Naive B cell (primary cell): ENCODE measurements around the gene ZBTB47. TPM values are rescaled to one million over a fixed set of nuclear protein-coding genes. Genes with fewer than 3 reads are reported as not detected.

Experiments
- ATAC-seq, 2 donors: fragments of 150-1000 bp; cut with Tn5 transposase; 2 replicates each; pipeline ENCODE4 v1.10.0; 2021; ENCODE audit warnings: low read depth in 2 of 2, mild to moderate bottlenecking in 2 of 2, moderate library complexity in 2 of 2
- DNase-seq: peaks from one replicate; pipeline ENCODE4 v3.0.0; 2022
- H3K27ac Mint-ChIP-seq, 6 donors: one replicate each; pipeline ENCODE4 v1.8.0; 2020 to 2022; ENCODE audit warnings: mild to moderate bottlenecking in 6 of 6, mixed read lengths in 6 of 6, moderate library complexity in 5 of 6, inconsistent platforms in 2 of 6
- H3K27me3 Mint-ChIP-seq, 3 donors: one replicate each; pipeline ENCODE4 v1.8.0; 2021 to 2022; ENCODE audit warnings: mixed read lengths in 3 of 3, mild to moderate bottlenecking in 1 of 3
- H3K36me3 Mint-ChIP-seq, 2 donors: one replicate each; pipeline ENCODE4 v1.8.0; 2020 to 2022; ENCODE audit warnings: mixed read lengths in 2 of 2, inconsistent platforms in 1 of 2, mild to moderate bottlenecking in 1 of 2
- H3K4me1 Mint-ChIP-seq, 3 donors: one replicate each; pipeline ENCODE4 v1.8.0; 2020 to 2022; ENCODE audit warnings: mixed read lengths in 3 of 3, inconsistent platforms in 1 of 3, mild to moderate bottlenecking in 1 of 3, moderate library complexity in 1 of 3
- H3K4me3 Mint-ChIP-seq, 8 donors: one replicate each; pipeline ENCODE4 v1.8.0; 2020 to 2022; ENCODE audit warnings: mild to moderate bottlenecking in 8 of 8, mixed read lengths in 8 of 8, moderate library complexity in 8 of 8, inconsistent platforms in 2 of 8
- H3K9me3 Mint-ChIP-seq, 7 donors: one replicate each; pipeline ENCODE4 v1.8.0; 2020 to 2022; ENCODE audit warnings: mixed read lengths in 7 of 7, mild to moderate bottlenecking in 5 of 7, inconsistent platforms in 2 of 7, moderate library complexity in 1 of 7
- polyA plus RNA-seq, 6 donors: library from polyadenylated mRNA; unstranded; fragments of 300-500 nt; fragmentation: Illumina TruSeq; gene quantifications; one replicate each; pipeline ENCODE4 v1.2.3, GENCODE V29; 2021; ENCODE audit warnings: low read depth in 6 of 6

Gene ZBTB47
- polyA plus RNA-seq, 6 donors from 2014 or later = not detected

DNA sequence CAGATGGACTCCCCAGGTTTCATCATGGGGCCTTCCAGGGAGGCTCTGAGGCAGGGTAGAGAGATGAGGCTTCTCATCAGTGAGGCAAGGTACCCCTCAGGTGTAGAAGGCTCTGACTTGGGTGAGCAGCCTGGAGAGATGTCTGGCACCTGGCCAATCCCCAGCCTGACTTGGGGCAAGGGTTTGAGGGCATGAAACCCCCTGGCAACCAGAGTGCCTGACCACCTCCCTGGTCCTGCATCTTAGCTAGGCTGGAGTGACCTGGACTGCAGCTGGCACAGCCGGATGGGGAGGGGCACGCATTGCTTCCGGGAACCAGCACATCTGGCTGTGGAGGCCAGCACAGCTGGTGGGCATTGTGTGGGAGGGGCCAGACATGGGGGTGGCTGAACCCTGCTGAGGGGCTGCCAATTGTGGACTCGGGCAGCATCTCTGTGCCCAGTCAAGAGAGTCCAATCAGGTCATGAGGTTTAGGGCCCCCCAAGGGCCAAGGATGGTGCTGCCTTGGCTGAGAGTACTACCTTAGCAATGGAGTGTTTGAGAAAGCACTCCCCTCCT lies 1.9 kb downstream of the ZBTB47 start:
- Mint-ChIP-seq H3K27ac (peak overlapping the region in 2 of 6 donors; percentile 6 to 20), H3K4me3 (peak overlapping the region in 5 of 8 donors; percentile 37 to 58 (median 53)), H3K9me3 (peaks cover 0 to 2% (median 0%) of the 10 kb centered on the region in 7 donors), H3K4me1 (peaks cover 22 to 27% (median 24%) of the 10 kb centered on the region in 3 donors), H3K36me3 (no peaks in the 10 kb centered on the region), H3K27me3 (peaks cover 0 to 24% (median 17%) of the 10 kb centered on the region in 3 donors)
- DNase-seq (no peak), ATAC-seq (no peak)

DNA sequence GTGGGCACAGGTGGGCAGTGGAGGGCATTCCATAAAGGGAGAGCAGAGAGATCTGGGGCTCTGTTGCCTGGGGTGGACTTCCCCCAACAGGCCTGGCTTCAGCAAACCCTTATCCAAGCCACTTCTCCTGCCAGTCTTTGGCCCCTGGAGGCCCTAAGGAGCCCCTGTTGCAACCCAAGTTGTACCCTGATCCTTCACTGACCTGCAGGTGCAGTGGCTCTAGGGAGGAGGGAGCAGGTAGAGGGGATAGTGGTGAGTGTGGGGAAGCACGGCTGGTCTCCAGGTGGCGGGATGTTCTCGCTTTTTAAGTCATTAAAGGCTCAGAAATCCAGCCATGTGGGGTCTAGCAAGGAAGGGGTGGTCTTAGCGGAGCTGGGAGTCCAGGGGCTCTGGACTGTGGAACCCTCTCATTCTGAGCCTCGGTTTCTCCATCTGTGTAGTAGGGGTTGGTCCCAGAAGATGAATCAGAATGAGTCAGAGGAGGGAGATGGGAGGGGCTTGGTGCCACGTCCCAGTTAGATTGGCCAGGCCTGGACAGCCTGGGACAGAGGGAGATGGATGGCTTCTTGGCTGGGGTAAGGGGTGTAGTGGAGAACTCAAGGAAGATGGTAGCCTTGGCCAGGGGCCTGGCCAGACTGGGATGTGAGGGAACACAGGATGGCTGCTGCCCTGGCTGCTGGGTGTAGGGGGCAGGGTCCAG lies 2.6 kb downstream of the ZBTB47 start:
- H3K4me1 Mint-ChIP-seq = peaks cover 22 to 33% (median 24%) of the 10 kb centered on the region in 3 donors
- peaks cover 0 to 24% (median 17%) of the 10 kb centered on the region in 3 donors for H3K27me3 Mint-ChIP-seq
- H3K36me3 Mint-ChIP-seq = no peaks in the 10 kb centered on the region
- H3K27ac Mint-ChIP-seq = peak overlapping the region in 2 of 6 donors; percentile 6 to 62
- DNase-seq (no peak), ATAC-seq (no peak)
- H3K9me3 Mint-ChIP-seq = peaks cover 0 to 2% (median 0%) of the 10 kb centered on the region in 7 donors
- H3K4me3 Mint-ChIP-seq = peak overlapping the region in 3 of 8 donors; percentile 9 to 57 (median 37)

DNA sequence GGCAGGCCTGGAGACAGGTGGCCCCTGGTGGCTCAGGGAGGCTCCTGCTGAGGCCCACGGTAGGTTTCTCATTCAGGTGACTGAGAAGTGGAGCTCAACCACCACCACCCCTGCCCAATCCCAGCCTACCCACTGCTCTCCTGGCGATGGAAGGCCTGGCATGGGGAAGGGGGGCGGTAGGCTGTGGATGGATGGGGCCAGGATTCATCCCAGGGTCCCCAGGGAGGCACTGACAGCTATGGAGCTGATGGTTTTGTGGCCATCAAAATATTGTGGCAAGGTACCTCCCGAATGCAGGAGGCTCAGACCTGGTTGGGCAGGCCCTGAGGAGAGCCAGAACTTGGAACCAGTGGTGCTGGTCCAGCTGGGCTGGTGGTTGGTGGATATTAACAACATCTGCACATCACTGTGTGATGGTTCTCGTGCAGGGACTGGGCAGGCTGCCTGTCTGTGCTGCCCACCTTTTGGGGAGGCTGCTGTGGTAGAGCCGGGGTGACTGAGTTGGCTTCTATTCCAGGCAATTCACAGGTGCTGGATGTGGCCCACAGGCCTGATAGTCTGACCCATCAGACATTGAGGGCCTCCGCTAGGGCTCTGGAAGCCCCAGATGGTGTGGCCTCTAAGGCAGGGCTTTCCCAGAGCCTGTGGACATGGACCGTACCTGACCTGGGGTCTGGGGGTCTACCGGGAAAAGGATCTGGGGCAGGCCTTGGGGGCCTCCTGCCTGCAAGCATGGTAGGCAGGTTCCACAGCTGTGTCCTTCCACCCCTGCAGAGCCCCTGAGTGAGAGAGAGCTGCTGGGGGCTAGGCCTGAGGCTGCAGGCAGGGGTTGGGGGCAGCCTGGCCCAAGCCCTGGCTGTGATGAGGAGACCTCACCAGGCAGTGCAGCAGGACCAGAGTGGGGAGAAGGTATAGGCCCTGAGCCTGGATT lies 3.4 kb downstream of the ZBTB47 start:
- no peak overlapping the region for H3K4me3 Mint-ChIP-seq
- H3K36me3 Mint-ChIP-seq = no peaks in the 10 kb centered on the region
- ATAC-seq (no peak), DNase-seq (no peak)
- peaks cover 18 to 33% (median 22%) of the 10 kb centered on the region in 3 donors for H3K4me1 Mint-ChIP-seq
- peaks cover 0 to 2% (median 0%) of the 10 kb centered on the region in 7 donors for H3K9me3 Mint-ChIP-seq
- peak overlapping the region in 1 of 6 donors; percentile 42 for H3K27ac Mint-ChIP-seq
- H3K27me3 Mint-ChIP-seq = peaks cover 0 to 17% (median 16%) of the 10 kb centered on the region in 3 donors

DNA sequence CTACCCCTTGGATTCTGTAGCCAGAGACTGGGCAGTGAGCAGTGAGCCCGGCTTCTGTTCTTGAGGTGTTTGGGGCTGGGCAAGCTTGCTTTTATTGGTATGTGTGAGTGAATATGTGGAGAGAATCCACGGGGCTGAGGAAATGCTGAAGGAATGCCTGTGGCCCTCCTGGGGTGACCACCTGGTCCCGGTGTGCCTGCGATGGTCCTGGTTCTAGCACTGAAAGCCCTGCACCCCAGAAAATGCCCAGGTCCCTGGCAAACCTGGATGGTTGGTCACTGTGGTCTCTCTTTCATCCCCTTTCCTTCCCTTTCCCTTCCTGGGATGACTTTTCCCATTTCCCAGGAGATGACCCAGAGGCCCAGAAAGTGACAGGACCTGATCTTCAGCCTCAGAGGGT lies 4.2 kb downstream of the ZBTB47 start:
- Mint-ChIP-seq H3K27ac (peak overlapping the region in 1 of 6 donors; percentile 42), H3K4me1 (peaks cover 10 to 29% (median 15%) of the 10 kb centered on the region in 3 donors), H3K9me3 (peaks cover 0 to 2% (median 0%) of the 10 kb centered on the region in 7 donors), H3K36me3 (no peaks in the 10 kb centered on the region), H3K27me3 (peaks cover 0 to 13% (median 8%) of the 10 kb centered on the region in 3 donors), H3K4me3 (no peak overlapping the region)
- ATAC-seq (no peak), DNase-seq (no peak)

DNA sequence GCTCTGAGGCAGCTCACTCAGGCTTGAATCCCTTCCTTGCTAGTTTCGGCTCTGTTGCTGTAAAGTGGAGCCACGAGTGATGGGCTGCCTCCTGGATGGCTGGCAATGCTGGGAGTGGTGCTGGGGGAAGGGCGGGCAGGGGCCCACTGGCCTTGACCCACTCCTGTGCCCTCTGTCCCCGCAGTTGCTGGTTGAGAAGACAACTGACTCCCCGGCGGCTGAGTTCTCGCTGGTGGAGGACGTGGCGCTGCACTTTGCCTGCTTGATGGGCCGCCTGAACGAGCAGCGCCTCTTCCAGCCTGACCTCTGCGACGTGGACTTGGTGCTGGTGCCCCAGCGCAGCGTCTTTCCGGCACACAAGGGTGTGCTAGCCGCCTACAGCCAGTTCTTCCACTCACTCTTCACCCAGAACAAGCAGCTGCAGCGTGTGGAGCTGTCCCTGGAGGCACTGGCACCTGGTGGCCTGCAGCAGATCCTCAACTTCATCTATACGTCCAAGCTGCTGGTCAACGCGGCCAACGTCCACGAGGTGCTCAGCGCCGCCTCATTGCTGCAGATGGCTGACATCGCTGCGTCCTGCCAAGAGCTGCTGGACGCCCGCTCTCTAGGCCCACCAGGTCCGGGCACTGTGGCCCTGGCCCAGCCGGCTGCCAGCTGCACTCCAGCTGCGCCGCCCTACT lies 4.7 kb downstream of the ZBTB47 start:
- no peaks in the 10 kb centered on the region for H3K9me3 Mint-ChIP-seq
- peaks cover 5 to 28% (median 10%) of the 10 kb centered on the region in 3 donors for H3K4me1 Mint-ChIP-seq
- H3K27me3 Mint-ChIP-seq = peaks cover 0 to 8% (median 3%) of the 10 kb centered on the region in 3 donors
- no peak overlapping the region for H3K27ac Mint-ChIP-seq
- H3K4me3 Mint-ChIP-seq = no peak overlapping the region
- H3K36me3 Mint-ChIP-seq = no peaks in the 10 kb centered on the region
- no peak for DNase-seq
- no peak for ATAC-seq

DNA sequence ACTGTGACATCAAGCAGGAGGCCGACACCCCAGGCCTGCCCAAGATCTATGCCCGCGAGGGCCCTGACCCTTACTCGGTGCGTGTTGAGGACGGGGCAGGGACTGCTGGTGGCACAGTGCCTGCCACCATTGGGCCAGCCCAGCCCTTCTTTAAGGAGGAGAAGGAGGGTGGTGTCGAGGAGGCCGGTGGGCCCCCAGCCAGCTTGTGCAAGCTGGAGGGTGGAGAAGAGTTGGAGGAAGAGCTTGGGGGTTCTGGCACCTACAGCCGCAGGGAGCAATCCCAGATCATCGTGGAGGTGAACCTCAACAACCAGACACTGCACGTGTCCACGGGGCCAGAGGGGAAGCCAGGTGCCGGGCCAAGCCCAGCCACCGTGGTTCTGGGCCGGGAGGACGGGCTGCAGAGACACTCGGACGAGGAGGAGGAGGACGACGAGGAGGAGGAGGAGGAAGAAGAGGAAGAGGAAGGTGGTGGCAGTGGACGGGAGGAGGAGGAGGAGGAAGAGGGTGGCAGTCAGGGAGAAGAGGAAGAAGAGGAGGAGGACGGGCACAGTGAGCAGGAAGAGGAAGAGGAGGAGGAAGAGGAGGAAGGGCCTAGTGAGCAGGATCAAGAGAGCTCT lies 5.4 kb downstream of the ZBTB47 start:
- Mint-ChIP-seq H3K4me3 (no peak overlapping the region), H3K27me3 (peaks cover 0 to 1% (median 0%) of the 10 kb centered on the region in 3 donors)
- no peak for DNase-seq

DNA sequence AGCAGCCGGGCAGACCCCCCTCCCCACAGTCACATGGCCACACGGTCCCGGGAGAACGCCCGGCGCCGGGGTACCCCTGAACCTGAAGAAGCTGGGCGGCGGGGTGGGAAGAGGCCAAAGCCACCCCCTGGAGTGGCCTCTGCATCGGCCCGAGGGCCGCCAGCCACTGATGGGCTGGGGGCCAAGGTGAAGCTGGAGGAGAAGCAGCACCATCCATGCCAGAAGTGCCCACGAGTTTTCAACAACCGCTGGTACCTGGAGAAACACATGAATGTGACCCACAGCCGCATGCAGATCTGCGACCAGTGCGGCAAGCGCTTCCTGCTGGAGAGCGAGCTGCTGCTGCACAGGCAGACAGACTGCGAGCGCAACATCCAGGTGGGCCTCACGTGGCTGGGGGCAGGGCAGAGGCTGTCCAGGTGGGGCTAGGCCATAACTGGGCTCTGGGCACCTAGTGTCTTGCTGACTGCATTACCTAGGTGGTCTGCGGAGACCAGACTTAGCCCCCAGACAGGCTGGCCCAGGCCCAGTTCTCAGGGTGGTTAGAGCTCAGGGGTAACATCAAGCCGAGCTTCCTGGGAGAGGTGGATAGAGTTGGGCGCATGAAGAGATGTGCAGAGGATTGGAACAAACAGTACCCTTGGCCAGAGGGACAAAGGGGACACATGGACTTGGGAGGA lies 6.1 kb downstream of the ZBTB47 start:
- peak overlapping the region in 2 of 6 donors; percentile 46 to 82 for H3K27ac Mint-ChIP-seq
- H3K27me3 Mint-ChIP-seq = no peaks in the 10 kb centered on the region
- no peaks in the 10 kb centered on the region for H3K36me3 Mint-ChIP-seq
- peaks cover 10 to 31% (median 14%) of the 10 kb centered on the region in 3 donors for H3K4me1 Mint-ChIP-seq
- DNase-seq = no peak
- H3K4me3 Mint-ChIP-seq = no peak overlapping the region
- no peak for ATAC-seq
- H3K9me3 Mint-ChIP-seq = no peaks in the 10 kb centered on the region

More for the DNA sequence above, 5.4 kb downstream of the ZBTB47 start:
- peaks cover 7 to 28% (median 11%) of the 10 kb centered on the region in 3 donors for H3K4me1 Mint-ChIP-seq
- ATAC-seq = no peak
- H3K27ac Mint-ChIP-seq = peak overlapping the region in 1 of 6 donors; percentile 59
- H3K36me3 Mint-ChIP-seq = no peaks in the 10 kb centered on the region
- no peaks in the 10 kb centered on the region for H3K9me3 Mint-ChIP-seq

DNA sequence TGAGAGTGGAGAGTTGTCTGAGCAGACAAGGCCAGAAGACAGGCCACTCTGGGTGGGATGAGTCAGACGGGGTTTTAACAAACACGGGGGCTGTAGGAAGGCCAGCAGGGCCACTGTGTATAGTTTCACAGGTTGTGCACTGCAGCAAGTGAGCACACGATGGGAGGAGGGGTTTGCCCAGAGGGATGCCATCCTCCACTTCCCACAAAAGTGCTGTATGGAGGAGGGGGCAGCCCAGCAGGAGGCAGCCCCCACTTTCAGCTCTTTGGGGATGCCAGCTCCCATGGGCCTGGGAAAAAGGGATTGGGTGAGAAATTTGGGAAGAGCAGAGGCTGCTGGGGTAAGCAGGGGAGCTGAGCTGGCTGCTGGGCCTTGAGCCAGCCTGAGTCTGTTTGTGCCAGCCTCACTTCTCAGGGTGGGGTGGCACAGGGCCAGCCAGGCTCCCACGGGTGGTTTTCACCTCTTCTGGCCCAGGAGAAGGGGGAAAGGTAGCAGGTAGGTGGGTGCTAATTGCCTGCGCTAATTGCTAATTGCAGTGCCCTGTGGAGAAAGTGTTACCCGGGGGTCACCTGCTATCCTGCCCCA lies 6.7 kb downstream of the ZBTB47 start:
- Mint-ChIP-seq H3K4me1 (peaks cover 10 to 31% (median 13%) of the 10 kb centered on the region in 3 donors), H3K4me3 (no peak overlapping the region), H3K27me3 (no peaks in the 10 kb centered on the region), H3K9me3 (no peaks in the 10 kb centered on the region), H3K36me3 (no peaks in the 10 kb centered on the region), H3K27ac (peak overlapping the region in 3 of 6 donors; percentile 46 to 82 (median 54))
- ATAC-seq (no peak), DNase-seq (no peak)

DNA sequence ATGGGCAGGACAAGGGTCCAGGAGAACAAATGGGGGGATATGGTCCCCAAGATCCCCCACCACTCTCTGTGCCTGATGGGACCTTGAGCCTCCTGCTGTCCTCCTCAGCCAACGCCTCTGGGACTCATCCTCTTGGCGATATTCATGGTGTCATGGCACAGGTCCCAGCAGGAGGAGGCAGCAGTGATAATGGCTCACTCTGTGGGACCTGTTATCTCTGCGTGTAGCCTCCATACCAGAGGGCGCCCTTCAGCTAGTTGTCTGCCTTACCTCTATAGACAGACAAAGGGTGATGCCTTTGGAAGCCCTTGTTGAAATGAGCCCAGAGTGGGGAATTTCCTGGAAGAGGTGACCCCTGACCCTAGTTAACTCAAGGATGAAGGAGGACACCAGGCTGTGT lies 7.4 kb downstream of the ZBTB47 start:
- Mint-ChIP-seq H3K36me3 (no peaks in the 10 kb centered on the region), H3K4me3 (peak overlapping the region in 1 of 8 donors; percentile 12), H3K4me1 (peaks cover 10 to 31% (median 13%) of the 10 kb centered on the region in 3 donors), H3K9me3 (no peaks in the 10 kb centered on the region), H3K27ac (peak overlapping the region in 1 of 6 donors; percentile 30), H3K27me3 (no peaks in the 10 kb centered on the region)
- ATAC-seq = no peak
- DNase-seq = no peak

DNA sequence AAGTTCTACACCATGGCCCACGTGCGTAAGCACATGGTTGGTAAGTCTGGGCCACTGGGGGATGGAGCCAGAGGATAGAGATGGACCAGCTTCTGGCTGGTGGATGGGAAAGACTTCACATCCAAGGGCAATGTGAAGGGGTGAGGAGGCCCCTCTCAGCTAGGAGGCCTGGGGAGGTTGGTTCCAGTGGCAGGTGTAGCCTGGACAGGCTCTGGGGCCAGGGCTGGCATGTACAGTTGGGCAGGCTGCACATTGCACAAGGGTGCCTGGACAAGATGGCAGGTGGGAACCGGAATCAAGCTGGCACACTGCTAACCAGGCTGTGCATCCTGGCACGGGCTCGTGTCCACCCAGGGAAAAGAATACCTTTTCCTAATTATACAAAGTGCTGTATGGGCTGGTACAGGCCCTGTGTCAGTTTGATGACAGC lies 8.1 kb downstream of the ZBTB47 start:
- Mint-ChIP-seq H3K36me3 (no peaks in the 10 kb centered on the region), H3K27me3 (no peaks in the 10 kb centered on the region), H3K27ac (no peak overlapping the region), H3K9me3 (no peaks in the 10 kb centered on the region), H3K4me3 (peak overlapping the region in 2 of 8 donors; percentile 36 to 59), H3K4me1 (peaks cover 10 to 31% (median 13%) of the 10 kb centered on the region in 3 donors)
- no peak for ATAC-seq
- no peak for DNase-seq

DNA sequence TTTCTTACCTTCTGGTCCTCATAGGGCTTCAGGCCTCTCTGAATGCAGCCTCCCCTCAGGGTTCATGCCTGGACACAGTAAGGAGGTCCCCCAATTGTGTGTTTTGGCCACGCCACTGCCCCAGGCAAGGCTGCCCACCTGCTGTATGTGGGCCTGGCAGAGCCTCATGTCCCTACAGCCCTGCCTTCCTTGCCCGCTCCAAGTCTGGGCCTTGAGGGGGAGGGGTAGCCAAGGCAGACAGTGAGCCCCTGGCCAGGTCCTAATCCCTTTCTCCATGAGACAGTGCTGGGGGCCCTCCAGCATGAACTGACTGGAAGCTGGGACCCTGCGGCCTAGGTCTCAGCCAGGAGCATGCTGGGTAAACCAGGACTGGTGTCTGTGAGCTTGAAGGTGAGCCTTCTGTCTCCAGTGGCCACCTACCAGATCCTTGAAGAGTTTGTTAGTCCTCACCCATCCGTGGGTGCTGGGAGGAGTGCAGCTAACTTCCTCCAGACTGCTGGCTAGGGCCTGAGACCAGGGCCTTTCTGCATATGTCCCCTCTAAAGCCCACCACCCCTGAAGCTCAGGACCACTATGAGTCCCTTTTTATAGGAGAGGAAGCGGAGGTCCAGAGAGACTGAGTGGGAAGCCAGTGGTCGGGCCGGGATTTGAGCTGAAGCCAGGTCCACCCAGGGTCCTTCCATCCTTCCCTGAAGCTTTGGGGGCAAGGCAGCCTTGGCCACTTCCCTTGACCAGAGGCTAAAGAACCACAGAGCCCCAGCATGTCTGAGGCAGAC lies 8.7 kb downstream of the ZBTB47 start:
- H3K27ac Mint-ChIP-seq = no peak overlapping the region
- no peak for ATAC-seq
- H3K4me1 Mint-ChIP-seq = peaks cover 10 to 31% (median 13%) of the 10 kb centered on the region in 3 donors
- H3K36me3 Mint-ChIP-seq = no peaks in the 10 kb centered on the region
- no peaks in the 10 kb centered on the region for H3K9me3 Mint-ChIP-seq
- no peak for DNase-seq
- H3K27me3 Mint-ChIP-seq = peaks cover 0 to under 1% (median 0%) of the 10 kb centered on the region in 3 donors
- peak overlapping the region in 1 of 8 donors; percentile 25 for H3K4me3 Mint-ChIP-seq
